Neural progenitor cell (in vitro differentiated cells): ENCODE results near the gene KIF21A. TPM values are rescaled to one million over a fixed set of nuclear protein-coding genes. Genes with fewer than 3 reads are reported as not detected.

ENCODE experiments used
- DNase-seq: peaks from one replicate; pipeline ENCODE4 v3.0.0-alpha.2; 2016; ENCODE audit warnings: low spot score
- H2AFZ ChIP-seq: fragments of 200-600 bp; sonication (generic); replicated peaks from 2 replicates; pipeline ENCODE4 v1.6.1; 2016; ENCODE audit warnings: antibody characterized with exemption
- H3F3A ChIP-seq: fragments of 200-600 bp; sonication (generic); 2 replicates; pipeline ENCODE4 v1.6.1; 2016; ENCODE audit warnings: antibody characterized with exemption, low read depth
- H3K27ac ChIP-seq: fragments of 200-600 bp; sonication (generic); 2 replicates; pipeline ENCODE4 v1.5.1; 2016; ENCODE audit warnings: mild to moderate bottlenecking
- H3K27me3 ChIP-seq: fragments of 200-600 bp; sonication (generic); 2 replicates; pipeline ENCODE4 v1.6.1; 2016; ENCODE audit warnings: mild to moderate bottlenecking, moderate library complexity
- H3K36me3 ChIP-seq: fragments of 200-600 bp; sonication (generic); 2 replicates; pipeline ENCODE4 v1.5.1; 2016
- H3K4me1 ChIP-seq: fragments of 200-600 bp; sonication (generic); 2 replicates; pipeline ENCODE4 v1.6.1; 2016; ENCODE audit warnings: mixed run types
- H3K4me2 ChIP-seq: fragments of 200-600 bp; sonication (generic); 2 replicates; pipeline ENCODE4 v1.6.1; 2016
- H3K4me3 ChIP-seq: fragments of 200-600 bp; sonication (generic); 2 replicates; pipeline ENCODE4 v1.5.1; 2016
- H3K79me2 ChIP-seq: fragments of 200-600 bp; sonication (generic); 2 replicates; pipeline ENCODE4 v1.6.1; 2016; ENCODE audit warnings: low read depth
- H3K9ac ChIP-seq: fragments of 200-600 bp; sonication (generic); 2 replicates; pipeline ENCODE4 v1.6.1; 2016
- H3K9me3 ChIP-seq: fragments of 200-600 bp; sonication (generic); 2 replicates; pipeline ENCODE4 v1.5.1; 2016; ENCODE audit warnings: low read depth
- H4K20me1 ChIP-seq: fragments of 200-600 bp; sonication (generic); 2 replicates; pipeline ENCODE4 v1.6.1; 2016; ENCODE audit warnings: low read depth
- H3K27ac Mint-ChIP-seq: 3 replicates; pipeline ENCODE4 v1.8.0; 2021; ENCODE audit warnings: mixed read lengths
- H3K27me3 Mint-ChIP-seq: 2 replicates; pipeline ENCODE4 v1.8.0; 2022; ENCODE audit warnings: low read depth, mild to moderate bottlenecking, inconsistent platforms, moderate library complexity, mixed read lengths; ENCODE audit not compliant: insufficient read depth
- H3K36me3 Mint-ChIP-seq: 3 replicates; pipeline ENCODE4 v1.8.0; 2021; ENCODE audit warnings: mixed read lengths
- H3K4me1 Mint-ChIP-seq: 3 replicates; pipeline ENCODE4 v1.8.0; 2021; ENCODE audit warnings: mixed read lengths
- H3K4me3 Mint-ChIP-seq: 3 replicates; pipeline ENCODE4 v1.8.0; 2021; ENCODE audit warnings: mild to moderate bottlenecking, moderate library complexity, mixed read lengths
- H3K9me3 Mint-ChIP-seq: 3 replicates; pipeline ENCODE4 v1.8.0; 2020; ENCODE audit warnings: mixed read lengths
- CTCF ChIP-seq: fragments of 200-600 bp; sonication (generic); IDR thresholded peaks from 2 replicates; pipeline ENCODE4 v1.5.1; 2017; ENCODE audit warnings: antibody characterized with exemption, mild to moderate bottlenecking
- EZH2 ChIP-seq: fragments of 200-600 bp; sonication (generic); IDR thresholded peaks from 2 replicates; pipeline ENCODE4 v1.6.1; 2017; ENCODE audit warnings: antibody characterized with exemption, mild to moderate bottlenecking, moderate library complexity
- EZH2phosphoT487 ChIP-seq: fragments of 200-600 bp; sonication (generic); IDR thresholded peaks from 2 replicates; pipeline ENCODE4 v1.6.1; 2017; ENCODE audit warnings: antibody characterized with exemption
- total RNA-seq: library from RNA; depleted of rRNA; stranded (reverse); fragments of >200 nt; gene quantifications from 2 replicates; pipeline ENCODE4 v1.2.3, GENCODE V29; 2015; ENCODE audit warnings: low replicate concordance

KIF21A gene
- total RNA-seq, 1 donor from 2014 or later: 54.2 TPM

- Histone ChIP-seq H3K9me3 (peaks cover 2% of the 10 kb centered on the region), H3K4me1 (no peaks in the 10 kb centered on the region), H3K36me3 (no peaks in the 10 kb centered on the region), H3K4me3 (no peak overlapping the region), H3K27ac (no peak overlapping the region), H3K9ac (no peak overlapping the region), H3F3A (no peaks in the 10 kb centered on the region), H2AFZ (no peak overlapping the region), H3K4me2 (no peak overlapping the region), H3K79me2 (no peaks in the 10 kb centered on the region), H3K27me3 (no peaks in the 10 kb centered on the region), H4K20me1 (no peaks in the 10 kb centered on the region)
- no peak overlapping the region for H3K27ac Mint-ChIP-seq
- H3K4me3 Mint-ChIP-seq: no peak overlapping the region
- no peaks in the 10 kb centered on the region for H3K27me3 Mint-ChIP-seq
- H3K36me3 Mint-ChIP-seq: no peaks in the 10 kb centered on the region
- H3K9me3 Mint-ChIP-seq: no peaks in the 10 kb centered on the region
- no peak for DNase-seq
- TF ChIP-seq EZH2 (no peak), EZH2phosphoT487 (no peak), CTCF (no peak)
- peaks cover 2% of the 10 kb centered on the region for H3K4me1 Mint-ChIP-seq
Observed at GRCh38 chr12:39277416-39277815, 165.5 kb downstream of the KIF21A start.

- H3K4me1 ChIP-seq: no peaks in the 10 kb centered on the region
- no peak for DNase-seq
- no peaks in the 10 kb centered on the region for H3K27me3 Mint-ChIP-seq
- H3K9ac ChIP-seq: no peak overlapping the region
- H3K36me3 ChIP-seq: no peaks in the 10 kb centered on the region
- no peaks in the 10 kb centered on the region for H3K9me3 ChIP-seq
- TF ChIP-seq EZH2phosphoT487 (no peak), EZH2 (no peak)
- H3K4me2 ChIP-seq: no peak overlapping the region
- H3K27ac ChIP-seq: no peak overlapping the region
- no peaks in the 10 kb centered on the region for H3K36me3 Mint-ChIP-seq
- no peaks in the 10 kb centered on the region for H3K9me3 Mint-ChIP-seq
- H3K4me3 ChIP-seq: no peak overlapping the region
- no peak overlapping the region for H3K27ac Mint-ChIP-seq
- no peak overlapping the region for H3K4me3 Mint-ChIP-seq
- no peaks in the 10 kb centered on the region for H3F3A ChIP-seq
- no peaks in the 10 kb centered on the region for H4K20me1 ChIP-seq
- no peak overlapping the region for H2AFZ ChIP-seq
- H3K79me2 ChIP-seq: no peaks in the 10 kb centered on the region
- H3K27me3 ChIP-seq: no peaks in the 10 kb centered on the region
- H3K4me1 Mint-ChIP-seq: peaks cover 2% of the 10 kb centered on the region
Observed at GRCh38 chr12:39275846-39276245, 167.1 kb downstream of the KIF21A start.

- H3K4me1 Mint-ChIP-seq: peaks cover 2% of the 10 kb centered on the region
- peak; percentile 56 for DNase-seq
- no peak overlapping the region for H3K27ac Mint-ChIP-seq
- H3K9me3 Mint-ChIP-seq: no peaks in the 10 kb centered on the region
- Histone ChIP-seq H2AFZ (peak overlapping the region; percentile 21), H3K79me2 (no peaks in the 10 kb centered on the region), H3K4me3 (no peak overlapping the region), H3F3A (no peaks in the 10 kb centered on the region), H3K9me3 (no peaks in the 10 kb centered on the region), H3K4me1 (no peaks in the 10 kb centered on the region), H3K27ac (no peak overlapping the region), H3K4me2 (no peak overlapping the region), H3K36me3 (no peaks in the 10 kb centered on the region), H3K27me3 (no peaks in the 10 kb centered on the region), H4K20me1 (no peaks in the 10 kb centered on the region), H3K9ac (no peak overlapping the region)
- no peaks in the 10 kb centered on the region for H3K27me3 Mint-ChIP-seq
- H3K4me3 Mint-ChIP-seq: no peak overlapping the region
- peak; percentile 76 for TF ChIP-seq CTCF
- TF ChIP-seq EZH2: no peak
- no peak for TF ChIP-seq EZH2phosphoT487
- H3K36me3 Mint-ChIP-seq: no peaks in the 10 kb centered on the region
Observed at GRCh38 chr12:39272871-39273655, 169.9 kb downstream of the KIF21A start.

GRCh38 chr12:39269492-39269891 lies 173.4 kb downstream of the KIF21A start:
- no peak overlapping the region for H3K27ac Mint-ChIP-seq
- no peaks in the 10 kb centered on the region for H3K27me3 Mint-ChIP-seq
- no peaks in the 10 kb centered on the region for H3F3A ChIP-seq
- no peak overlapping the region for H3K9ac ChIP-seq
- no peak overlapping the region for H3K4me3 ChIP-seq
- H3K9me3 Mint-ChIP-seq: peaks cover 2% of the 10 kb centered on the region
- no peaks in the 10 kb centered on the region for H4K20me1 ChIP-seq
- H3K36me3 ChIP-seq: no peaks in the 10 kb centered on the region
- H3K4me1 ChIP-seq: no peaks in the 10 kb centered on the region
- no peak overlapping the region for H3K4me2 ChIP-seq
- H3K4me3 Mint-ChIP-seq: no peak overlapping the region
- no peak for TF ChIP-seq CTCF
- no peaks in the 10 kb centered on the region for H3K79me2 ChIP-seq
- no peaks in the 10 kb centered on the region for H3K27me3 ChIP-seq
- H2AFZ ChIP-seq: no peak overlapping the region
- DNase-seq: no peak
- no peaks in the 10 kb centered on the region for H3K9me3 ChIP-seq
- peaks cover 2% of the 10 kb centered on the region for H3K4me1 Mint-ChIP-seq
- H3K27ac ChIP-seq: no peak overlapping the region
- no peaks in the 10 kb centered on the region for H3K36me3 Mint-ChIP-seq
